HepG2 (cell line): ENCODE results near the gene TUBB4A. TPM values are rescaled to one million over a fixed set of nuclear protein-coding genes. Genes with fewer than 3 reads are reported as not detected.

ENCODE experiments used
- ATAC-seq: fragments of 200-7000 bp; cut with Tn5 transposase; 3 replicates; pipeline ENCODE4 v1.9.1; 2020; ENCODE audit warnings: mild to moderate bottlenecking, moderate library complexity
- BruUV-seq: library from RNA; stranded (reverse); fragments of 400-500 nt; replicated peaks from 2 replicates; lab custom pipeline; 2021; lab: Mats Ljungman, UMichigan
- CTCF ChIA-PET: fragments of 300-600 bp; formaldehyde crosslinking; extraction: SDS; loops from one replicate; lab custom pipeline; 2021; ENCODE audit warnings: low total read pairs, inconsistent platforms, low intra/inter-chr PET ratio; lab: Yijun Ruan, JAX
- POLR2A ChIA-PET: fragments of 350-600 bp; sonication (Branson Sonifier 250); formaldehyde crosslinking; loops from one replicate; lab custom pipeline; 2020; ENCODE audit warnings: antibody characterized with exemption, inconsistent platforms; lab: Yijun Ruan, JAX
- DNase-seq: peaks from one replicate; pipeline ENCODE4 v3.0.0-alpha.2; 2015; ENCODE audit warnings: low spot score
- FAIRE-seq: peaks from 3 replicates; lab custom pipeline; 2011; peaks lifted over from hg19 to GRCh38; lab: Jason Lieb, UNC
- H2AFZ ChIP-seq: one replicate; pipeline ENCODE4 v1.6.1; 2011; ENCODE audit warnings: low read length, inconsistent platforms
- H3K27ac ChIP-seq: fragments of 300-600 bp; 3 replicates; pipeline ENCODE4 v1.8.0; 2011; ENCODE audit warnings: mixed run types, mild to moderate bottlenecking, mixed read lengths, low read length, inconsistent platforms; ENCODE audit not compliant: insufficient read depth; ENCODE audit errors: extremely low read length
- H3K27me3 ChIP-seq, 2 experiments: fragments of 200-600 bp in 1 of 2; 2 replicates in 1 of 2; 3 replicates in 1 of 2; pipeline versions ENCODE4 v1.6.0 to v1.8.0; 2011; ENCODE audit warnings: low read length in 2 of 2, mild to moderate bottlenecking in 2 of 2, moderate library complexity in 2 of 2, inconsistent platforms in 1 of 2; ENCODE audit not compliant: insufficient read depth in 2 of 2, control insufficient read depth in 1 of 2
- H3K36me3 ChIP-seq, 2 experiments: fragments of 200-600 bp in 1 of 2; replicated peaks in 1 of 2; 2 replicates in 1 of 2; 3 replicates in 1 of 2; pipeline versions ENCODE4 v1.5.1 to v1.8.0; 2011; ENCODE audit warnings: low read length in 2 of 2, inconsistent platforms in 1 of 2; ENCODE audit not compliant: insufficient read depth in 2 of 2, control insufficient read depth in 1 of 2
- H3K4me1 ChIP-seq: 2 replicates; pipeline ENCODE4 v1.5.1; 2012; ENCODE audit warnings: low read length, inconsistent platforms; ENCODE audit not compliant: insufficient read depth
- H3K4me2 ChIP-seq: 2 replicates; pipeline ENCODE4 v1.6.0; 2011; ENCODE audit warnings: low read depth, low read length, inconsistent platforms
- H3K4me3 ChIP-seq, 3 experiments: fragments of 200-600 bp in 1 of 3; sonication (generic), shearing (Covaris generic) in 1 of 3; replicated peaks in 1 of 3; 2 replicates each; pipeline ENCODE4 v1.5.1; 2011 to 2016; ENCODE audit warnings: low read length in 3 of 3, inconsistent platforms in 2 of 3, low read depth in 2 of 3, mild to moderate bottlenecking in 2 of 3, control low read depth in 1 of 3, mixed read lengths in 1 of 3; ENCODE audit not compliant: insufficient read depth in 1 of 3
- H3K79me2 ChIP-seq: one replicate; pipeline ENCODE4 v1.6.1; 2011; ENCODE audit warnings: low read length, inconsistent platforms; ENCODE audit not compliant: insufficient read depth
- H3K9ac ChIP-seq: 2 replicates; pipeline ENCODE4 v1.6.0; 2011; ENCODE audit warnings: mild to moderate bottlenecking, low read depth, low read length, inconsistent platforms; ENCODE audit not compliant: insufficient read depth
- H3K9me3 ChIP-seq: 2 replicates; pipeline ENCODE4 v1.5.1; 2012; ENCODE audit warnings: mild to moderate bottlenecking, low read length
- H4K20me1 ChIP-seq: 2 replicates; pipeline ENCODE4 v1.6.0; 2011; ENCODE audit warnings: inconsistent platforms, mild to moderate bottlenecking, low read length, moderate library complexity; ENCODE audit not compliant: insufficient read depth
- CREB1 ChIP-seq, 2 experiments: fragments of 450-650 bp in 1 of 2; IDR thresholded peaks; 2 replicates each; pipeline ENCODE4 v1.6.1; 2016 to 2017; ENCODE audit warnings: control low read depth in 1 of 2, mild to moderate bottlenecking in 1 of 2, missing compliant biosample characterization in 1 of 2, missing genetic modification characterization in 1 of 2
- ELF3 ChIP-seq: IDR thresholded peaks from 2 replicates; pipeline ENCODE4 v1.6.1; 2016; ENCODE audit warnings: missing genetic modification reagents, missing compliant biosample characterization
- HNRNPH1 ChIP-seq: fragments of 200-400 bp; formaldehyde crosslinking; optimal IDR thresholded peaks from 2 replicates; pipeline ENCODE3; 2017; ENCODE audit warnings: mild to moderate bottlenecking, low read depth, low read length
- SALL1 ChIP-seq: sonication (generic); formaldehyde crosslinking; IDR thresholded peaks from 2 replicates; pipeline ENCODE4 v1.8.0; 2022; ENCODE audit warnings: mild to moderate bottlenecking, missing genetic modification reagents
- TGIF2 ChIP-seq: IDR thresholded peaks from 2 replicates; pipeline ENCODE4 v1.6.1; 2016; ENCODE audit warnings: control low read depth, missing compliant biosample characterization
- ZBTB38 ChIP-seq: sonication (generic); formaldehyde crosslinking; IDR thresholded peaks from 2 replicates; pipeline ENCODE4 v1.5.1; 2020; ENCODE audit warnings: mild to moderate bottlenecking, missing genetic modification reagents
- ZMYM4 ChIP-seq: sonication (generic); formaldehyde crosslinking; IDR thresholded peaks from 2 replicates; pipeline ENCODE4 v1.8.1; 2023; ENCODE audit warnings: mild to moderate bottlenecking, missing genetic modification reagents
- ZNF501 ChIP-seq: sonication (generic); formaldehyde crosslinking; IDR thresholded peaks from 2 replicates; pipeline ENCODE4 v1.5.1; 2020; ENCODE audit warnings: mild to moderate bottlenecking, moderate library complexity, missing genetic modification reagents
- ZNF687 ChIP-seq: sonication (generic); formaldehyde crosslinking; IDR thresholded peaks from 2 replicates; pipeline ENCODE4 v1.5.1; 2020; ENCODE audit warnings: mild to moderate bottlenecking, missing genetic modification reagents, moderate library complexity
- ZNF788 ChIP-seq: sonication (generic); formaldehyde crosslinking; IDR thresholded peaks from 2 replicates; pipeline ENCODE4 v1.5.0; 2020; ENCODE audit warnings: mild to moderate bottlenecking, missing genetic modification reagents, borderline replicate concordance
- ZSCAN29 ChIP-seq: sonication (generic); formaldehyde crosslinking; conservative IDR thresholded peaks from 2 replicates; pipeline ENCODE4 v1.4.0; 2020; ENCODE audit warnings: mild to moderate bottlenecking, missing genetic modification reagents
- WGBS: methylation state at CpG from one replicate; pipeline ENCODE4 v1.1.6; 2017; ENCODE audit warnings: low lambda C conversion rate; 5-methylcytosine and 5-hydroxymethylcytosine counted together
- in situ Hi-C: cut with HindIII; loops from 2 replicates; pipeline ENCODE4 v1.10.0; 2017; ENCODE audit warnings: low pct_unique_long_range_greater_than_20kb; ENCODE audit not compliant: extremely low pct_ligation_motif_present
- intact Hi-C: fragments of 100-400 bp; cut with micrococcal nuclease; formaldehyde crosslinking; loops from one replicate; pipeline ENCODE4 v1.10.0; 2022; ENCODE audit not compliant: unreplicated experiment
- polyA plus RNA-seq, 8 experiments: library from polyadenylated mRNA; depleted of rRNA in 3 of 8; stranded (reverse) in 7 of 8; unstranded in 1 of 8; fragments of >200 nt; fragmentation: Illumina TruSeq in 4 of 8; extraction: Trizol in 4 of 8; gene quantifications; 2 replicates each; pipeline versions ENCODE4 v1.2.1 to v1.2.3, GENCODE V29; 2011 to 2016; ENCODE audit warnings: low read depth in 4 of 8, missing spikeins in 1 of 8, mixed read lengths in 1 of 8; ENCODE audit not compliant: insufficient read depth in 1 of 8
- total RNA-seq, 5 experiments: library from RNA; depleted of rRNA; stranded (reverse); fragments of >200 nt; fragmentation: Illumina TruSeq; extraction: Trizol; gene quantifications; 2 replicates each; pipeline ENCODE4 v1.2.3, GENCODE V29; 2016; ENCODE audit warnings: low read depth in 1 of 5
- TF ChIP-seq, protein P1 (sequence below): sonication (generic); formaldehyde crosslinking; IDR thresholded peaks from 2 replicates; pipeline ENCODE4 v1.4.0; 2020; ENCODE audit warnings: mild to moderate bottlenecking, low read depth, missing genetic modification reagents
- TF ChIP-seq, protein P2 (sequence below): sonication (generic); formaldehyde crosslinking; IDR thresholded peaks from 2 replicates; pipeline ENCODE4 v1.5.1; 2020; ENCODE audit warnings: mild to moderate bottlenecking, missing genetic modification reagents, borderline replicate concordance
- TF ChIP-seq, protein P3 (sequence below): sonication (generic); formaldehyde crosslinking; IDR thresholded peaks from 2 replicates; pipeline ENCODE4 v1.4.0; 2020; ENCODE audit warnings: low read depth, mild to moderate bottlenecking, missing genetic modification reagents

The TUBB4A gene
- total and polyA plus RNA-seq, 2 of the 13 experiments (the other 11 are each of a cell fraction or from before 2014, with no cell fraction given): not detected

GRCh38 chr19:6476155-6476895 lies 25.8 kb downstream of the TUBB4A start:
- Histone ChIP-seq H3K36me3 (no peaks in the 10 kb centered on the region), H3K4me2 (peak overlapping the region; percentile 66), H3K9ac (peak overlapping the region; percentile 59), H3K4me3 (peak overlapping the region in 2 of 3 experiments; percentile 41 to 53; a peak in 4 of 6 replicates), H3K4me1 (peaks cover 22% of the 10 kb centered on the region; the same call in 1 of the 2 replicates), H2AFZ (no peak overlapping the region), H3K79me2 (no peaks in the 10 kb centered on the region), H3K27me3 (peaks cover 2 to 16% of the 10 kb centered on the region in 2 experiments; a peak in 3 of 5 replicates), H4K20me1 (no peaks in the 10 kb centered on the region), H3K9me3 (no peaks in the 10 kb centered on the region), H3K27ac (peak overlapping the region; percentile 50)
- ChIA-PET CTCF (no interaction called here), POLR2A (interaction anchor here (0.5 to 1.4 kb wide), 6 partner anchors 11 to 593 kb away, joined by 3 to 13 read pairs (median 4); partner anchors contain the start of genes ALKBH7, CRB3 and SLC25A23)
- peak; percentile 88 for DNase-seq
- peak; percentile 79 for FAIRE-seq
- in situ Hi-C loops (no loop called here), intact Hi-C loops (no loop called here)
- WGBS: 79% methylated on average over 3 of the region's 33 CpGs
- BruUV-seq: no TSS peak
- peak; percentile 78 for ATAC-seq
- TF ChIP-seq SALL1 (CRISPR knock-in tag): peak; percentile 39; the same call in 1 of the 2 replicates
- no peak for TF ChIP-seq ELF3 (CRISPR knock-in tag)
- peak; percentile 88 for TF ChIP-seq CREB1 (IDR thresholded peaks at IDR 0.05)
- TF ChIP-seq CREB1 (CRISPR knock-in tag; IDR thresholded peaks at IDR 0.05): peak; percentile 88
- TF ChIP-seq, protein P1, sequence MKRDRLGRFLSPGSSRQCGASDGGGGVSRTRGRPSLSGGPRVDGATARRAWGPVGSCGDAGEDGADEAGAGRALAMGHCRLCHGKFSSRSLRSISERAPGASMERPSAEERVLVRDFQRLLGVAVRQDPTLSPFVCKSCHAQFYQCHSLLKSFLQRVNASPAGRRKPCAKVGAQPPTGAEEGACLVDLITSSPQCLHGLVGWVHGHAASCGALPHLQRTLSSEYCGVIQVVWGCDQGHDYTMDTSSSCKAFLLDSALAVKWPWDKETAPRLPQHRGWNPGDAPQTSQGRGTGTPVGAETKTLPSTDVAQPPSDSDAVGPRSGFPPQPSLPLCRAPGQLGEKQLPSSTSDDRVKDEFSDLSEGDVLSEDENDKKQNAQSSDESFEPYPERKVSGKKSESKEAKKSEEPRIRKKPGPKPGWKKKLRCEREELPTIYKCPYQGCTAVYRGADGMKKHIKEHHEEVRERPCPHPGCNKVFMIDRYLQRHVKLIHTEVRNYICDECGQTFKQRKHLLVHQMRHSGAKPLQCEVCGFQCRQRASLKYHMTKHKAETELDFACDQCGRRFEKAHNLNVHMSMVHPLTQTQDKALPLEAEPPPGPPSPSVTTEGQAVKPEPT (CRISPR knock-in tag): 0 out of 2 replicates have a peak, but pooled peaks have one; percentile 12
- no peak for TF ChIP-seq ZNF788 (CRISPR knock-in tag)
- no peak for TF ChIP-seq TGIF2 (CRISPR knock-in tag)
- TF ChIP-seq, protein P2, sequence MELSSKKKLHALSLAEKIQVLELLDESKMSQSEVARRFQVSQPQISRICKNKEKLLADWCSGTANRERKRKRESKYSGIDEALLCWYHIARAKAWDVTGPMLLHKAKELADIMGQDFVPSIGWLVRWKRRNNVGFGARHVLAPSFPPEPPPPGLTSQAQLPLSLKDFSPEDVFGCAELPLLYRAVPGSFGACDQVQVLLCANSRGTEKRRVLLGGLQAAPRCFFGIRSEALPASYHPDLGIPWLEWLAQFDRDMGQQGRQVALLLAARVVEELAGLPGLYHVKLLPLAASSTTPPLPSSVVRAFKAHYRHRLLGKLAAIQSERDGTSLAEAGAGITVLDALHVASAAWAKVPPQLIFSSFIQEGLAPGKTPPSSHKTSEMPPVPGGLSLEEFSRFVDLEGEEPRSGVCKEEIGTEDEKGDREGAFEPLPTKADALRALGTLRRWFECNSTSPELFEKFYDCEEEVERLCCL (CRISPR knock-in tag): no peak
- peak; percentile 48; the same call in 1 of the 2 replicates for TF ChIP-seq ZNF501 (CRISPR knock-in tag)
- 0 out of 2 replicates have a peak, but pooled peaks have one; percentile 32 for TF ChIP-seq ZMYM4 (CRISPR knock-in tag)
- no peak for TF ChIP-seq HNRNPH1
- TF ChIP-seq, protein P3, sequence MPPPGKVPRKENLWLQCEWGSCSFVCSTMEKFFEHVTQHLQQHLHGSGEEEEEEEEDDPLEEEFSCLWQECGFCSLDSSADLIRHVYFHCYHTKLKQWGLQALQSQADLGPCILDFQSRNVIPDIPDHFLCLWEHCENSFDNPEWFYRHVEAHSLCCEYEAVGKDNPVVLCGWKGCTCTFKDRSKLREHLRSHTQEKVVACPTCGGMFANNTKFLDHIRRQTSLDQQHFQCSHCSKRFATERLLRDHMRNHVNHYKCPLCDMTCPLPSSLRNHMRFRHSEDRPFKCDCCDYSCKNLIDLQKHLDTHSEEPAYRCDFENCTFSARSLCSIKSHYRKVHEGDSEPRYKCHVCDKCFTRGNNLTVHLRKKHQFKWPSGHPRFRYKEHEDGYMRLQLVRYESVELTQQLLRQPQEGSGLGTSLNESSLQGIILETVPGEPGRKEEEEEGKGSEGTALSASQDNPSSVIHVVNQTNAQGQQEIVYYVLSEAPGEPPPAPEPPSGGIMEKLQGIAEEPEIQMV (CRISPR knock-in tag): no peak
- TF ChIP-seq ZNF687 (CRISPR knock-in tag): peak; percentile 58; the same call in 1 of the 2 replicates
- no peak for TF ChIP-seq ZSCAN29 (CRISPR knock-in tag)
- TF ChIP-seq ZBTB38 (CRISPR knock-in tag): no peak
